Activated CD8-positive, alpha-beta memory T cell treated with anti-CD3 and anti-CD28 coated beads, Interleukin-2, amount 10 ng/mL, durations not matched to agents 7 days and 5 days (primary cell): ENCODE data around the gene SPP2. TPM values are rescaled to one million over a fixed set of nuclear protein-coding genes. Genes with fewer than 3 reads are reported as not detected.

Experiments used
- ATAC-seq: fragments of 150-1000 bp; cut with Tn5 transposase; one replicate; pipeline ENCODE4 v1.10.0; 2021; ENCODE audit warnings: moderate library complexity
- CTCF ChIA-PET: fragments of 350-600 bp; sonication (Branson Sonifier 250); formaldehyde crosslinking; loops from one replicate; lab custom pipeline; 2021; ENCODE audit warnings: antibody characterized with exemption; lab: Charles Lee
- DNase-seq: peaks from one replicate; pipeline ENCODE4 v3.0.0-alpha.2; 2020
- H3K27ac Mint-ChIP-seq: one replicate; pipeline ENCODE4 v1.8.0; 2021; ENCODE audit warnings: mild to moderate bottlenecking, mixed read lengths
- H3K27me3 Mint-ChIP-seq: one replicate; pipeline ENCODE4 v1.8.0; 2021; ENCODE audit warnings: mixed read lengths
- H3K36me3 Mint-ChIP-seq: one replicate; pipeline ENCODE4 v1.8.0; 2021; ENCODE audit warnings: mild to moderate bottlenecking, mixed read lengths
- H3K4me1 Mint-ChIP-seq: one replicate; pipeline ENCODE4 v1.8.0; 2021; ENCODE audit warnings: mixed read lengths
- H3K4me3 Mint-ChIP-seq: one replicate; pipeline ENCODE4 v1.8.0; 2021; ENCODE audit warnings: mild to moderate bottlenecking, moderate library complexity, mixed read lengths
- H3K9me3 Mint-ChIP-seq: one replicate; pipeline ENCODE4 v1.8.0; 2022; ENCODE audit warnings: low read depth, mixed read lengths
- total RNA-seq, 2 experiments: library from RNA; stranded (reverse); gene quantifications; one replicate each; pipeline ENCODE4 v1.2.3, GENCODE V29; 2021

SPP2 gene
- total RNA-seq, 2 experiments from 2014 or later = not detected

GRCh38 chr2:234051374-234052070, 1.0 kb downstream of the SPP2 start:
- Mint-ChIP-seq H3K4me3 (no peak overlapping the region), H3K36me3 (no peaks in the 10 kb centered on the region), H3K9me3 (peaks cover 2% of the 10 kb centered on the region), H3K27me3 (peaks cover 31% of the 10 kb centered on the region), H3K4me1 (no peaks in the 10 kb centered on the region), H3K27ac (no peak overlapping the region)
- DNase-seq (no peak), ATAC-seq (no peak)
- CTCF ChIA-PET = interaction anchor here (0.7 kb wide), 1 partner anchor 17 kb away, joined by 3 read pairs; no protein-coding TSS in a partner anchor

GRCh38 chr2:234058881-234059280, 8.4 kb downstream of the SPP2 start:
- CTCF ChIA-PET = no interaction called here
- H3K27me3 Mint-ChIP-seq = peaks cover 27% of the 10 kb centered on the region
- DNase-seq (no peak), ATAC-seq (no peak)
- no peaks in the 10 kb centered on the region for H3K9me3 Mint-ChIP-seq
- H3K4me3 Mint-ChIP-seq = no peak overlapping the region
- no peaks in the 10 kb centered on the region for H3K36me3 Mint-ChIP-seq
- H3K4me1 Mint-ChIP-seq = peaks cover 2% of the 10 kb centered on the region
- H3K27ac Mint-ChIP-seq = no peak overlapping the region

- CTCF ChIA-PET = no interaction called here
- Mint-ChIP-seq H3K27ac (no peak overlapping the region), H3K27me3 (peaks cover 25% of the 10 kb centered on the region), H3K4me1 (peaks cover 2% of the 10 kb centered on the region), H3K4me3 (no peak overlapping the region), H3K36me3 (no peaks in the 10 kb centered on the region), H3K9me3 (no peaks in the 10 kb centered on the region)
- no peak for DNase-seq
- ATAC-seq = no peak
Observed at GRCh38 chr2:234060236-234060635, 9.7 kb downstream of the SPP2 start.

- no peak for ATAC-seq
- CTCF ChIA-PET = no interaction called here
Observed at GRCh38 chr2:234061624-234062257, 11.2 kb downstream of the SPP2 start.

GRCh38 chr2:234066587-234066986, 16.1 kb downstream of the SPP2 start:
- CTCF ChIA-PET = no interaction called here
- no peak for DNase-seq
- Mint-ChIP-seq H3K27me3 (peaks cover 15% of the 10 kb centered on the region), H3K36me3 (peaks cover 10% of the 10 kb centered on the region), H3K9me3 (peaks cover 11% of the 10 kb centered on the region), H3K4me1 (peaks cover 9% of the 10 kb centered on the region), H3K4me3 (no peak overlapping the region), H3K27ac (no peak overlapping the region)
- no peak for ATAC-seq

More at GRCh38 chr2:234061624-234062257, 11.2 kb downstream of the SPP2 start:
- peaks cover 22% of the 10 kb centered on the region for H3K27me3 Mint-ChIP-seq
- DNase-seq = no peak
- H3K4me3 Mint-ChIP-seq = no peak overlapping the region
- no peaks in the 10 kb centered on the region for H3K9me3 Mint-ChIP-seq
- peaks cover 1% of the 10 kb centered on the region for H3K36me3 Mint-ChIP-seq
- no peak overlapping the region for H3K27ac Mint-ChIP-seq
- H3K4me1 Mint-ChIP-seq = peaks cover 2% of the 10 kb centered on the region

- ATAC-seq = peak; percentile 74
- no peak overlapping the region for H3K4me3 Mint-ChIP-seq
- H3K4me1 Mint-ChIP-seq = peaks cover 16% of the 10 kb centered on the region
- H3K27me3 Mint-ChIP-seq = peaks cover 4% of the 10 kb centered on the region
- DNase-seq = peak; percentile 79
- CTCF ChIA-PET = interaction anchor here (1.5 kb wide), 1 partner anchor 64 kb away, joined by 4 read pairs; no protein-coding TSS in a partner anchor
- H3K36me3 Mint-ChIP-seq = peaks cover 9% of the 10 kb centered on the region
- peaks cover 11% of the 10 kb centered on the region for H3K9me3 Mint-ChIP-seq
- peak overlapping the region; percentile 54 for H3K27ac Mint-ChIP-seq
Observed at GRCh38 chr2:234071664-234072063, 21.2 kb downstream of the SPP2 start.

- peaks cover 9% of the 10 kb centered on the region for H3K36me3 Mint-ChIP-seq
- ATAC-seq (no peak), DNase-seq (no peak)
- H3K27me3 Mint-ChIP-seq = peaks cover 2% of the 10 kb centered on the region
- peaks cover 11% of the 10 kb centered on the region for H3K9me3 Mint-ChIP-seq
- H3K27ac Mint-ChIP-seq = no peak overlapping the region
- CTCF ChIA-PET = no interaction called here
- no peak overlapping the region for H3K4me3 Mint-ChIP-seq
- peaks cover 21% of the 10 kb centered on the region for H3K4me1 Mint-ChIP-seq
Observed at GRCh38 chr2:234072454-234072853, 22.0 kb downstream of the SPP2 start.

- peaks cover 21% of the 10 kb centered on the region for H3K4me1 Mint-ChIP-seq
- H3K36me3 Mint-ChIP-seq = peaks cover 4% of the 10 kb centered on the region
- no peak for DNase-seq
- peaks cover 2% of the 10 kb centered on the region for H3K27me3 Mint-ChIP-seq
- H3K9me3 Mint-ChIP-seq = peaks cover 4% of the 10 kb centered on the region
- no peak overlapping the region for H3K27ac Mint-ChIP-seq
- no peak overlapping the region for H3K4me3 Mint-ChIP-seq
- ATAC-seq = no peak
- CTCF ChIA-PET = interaction anchor here (0.7 kb wide), 1 partner anchor 60 kb away, joined by 3 read pairs; no protein-coding TSS in a partner anchor
Observed at GRCh38 chr2:234074751-234075517, 24.4 kb downstream of the SPP2 start.

- H3K4me1 Mint-ChIP-seq = peaks cover 21% of the 10 kb centered on the region
- CTCF ChIA-PET = interaction anchor here (0.7 kb wide), 1 partner anchor 60 kb away, joined by 3 read pairs; no protein-coding TSS in a partner anchor
Observed at GRCh38 chr2:234075518-234075915, 25.0 kb downstream of the SPP2 start.

GRCh38 chr2:234075947-234076346, 25.4 kb downstream of the SPP2 start:
- no peak for ATAC-seq
- Mint-ChIP-seq H3K4me3 (no peak overlapping the region), H3K27ac (no peak overlapping the region), H3K9me3 (peaks cover 1% of the 10 kb centered on the region), H3K36me3 (no peaks in the 10 kb centered on the region), H3K4me1 (peaks cover 20% of the 10 kb centered on the region), H3K27me3 (peaks cover 2% of the 10 kb centered on the region)
- CTCF ChIA-PET = no interaction called here
- DNase-seq = no peak

More at GRCh38 chr2:234075518-234075915, 25.0 kb downstream of the SPP2 start:
- Mint-ChIP-seq H3K27ac (no peak overlapping the region), H3K9me3 (peaks cover 4% of the 10 kb centered on the region), H3K4me3 (no peak overlapping the region), H3K36me3 (peaks cover 1% of the 10 kb centered on the region), H3K27me3 (peaks cover 2% of the 10 kb centered on the region)
- DNase-seq = no peak
- no peak for ATAC-seq

- DNase-seq (no peak), ATAC-seq (no peak)
- no peak overlapping the region for H3K27ac Mint-ChIP-seq
- no peaks in the 10 kb centered on the region for H3K36me3 Mint-ChIP-seq
- peaks cover 15% of the 10 kb centered on the region for H3K4me1 Mint-ChIP-seq
- CTCF ChIA-PET = no interaction called here
- H3K27me3 Mint-ChIP-seq = peaks cover 2% of the 10 kb centered on the region
- H3K9me3 Mint-ChIP-seq = no peaks in the 10 kb centered on the region
- no peak overlapping the region for H3K4me3 Mint-ChIP-seq
Observed at GRCh38 chr2:234076451-234076850, 25.9 kb downstream of the SPP2 start.

GRCh38 chr2:234078129-234078528, 27.6 kb downstream of the SPP2 start:
- DNase-seq (no peak), ATAC-seq (no peak)
- Mint-ChIP-seq H3K9me3 (no peaks in the 10 kb centered on the region), H3K4me1 (peaks cover 9% of the 10 kb centered on the region), H3K4me3 (no peak overlapping the region), H3K27me3 (peaks cover 6% of the 10 kb centered on the region), H3K27ac (no peak overlapping the region), H3K36me3 (no peaks in the 10 kb centered on the region)
- CTCF ChIA-PET = interaction anchor here (1.6 kb wide), 1 partner anchor 57 kb away, joined by 5 read pairs; no protein-coding TSS in a partner anchor
